Tibial nerve (tissue), 4 donors: Measurements from ENCODE around the gene MYBBP1A. TPM values are rescaled to one million over a fixed set of nuclear protein-coding genes. Genes with fewer than 3 reads are reported as not detected.
"Not testable (repeated sequence)": the region's sequence is repeated elsewhere in the genome, so short reads cannot be mapped to it uniquely, and the experiment has no call there.

Experiments used
- DNase-seq, 2 donors: peaks; one replicate each; pipeline ENCODE4 v3.0.0-alpha.2; 2019; ENCODE audit warnings: low spot score in 2 of 2
- H3K27ac ChIP-seq, 4 donors: fragments of 200-600 bp; sonication (generic) in 3 of 4; one replicate each; pipeline ENCODE4 v1.5.1; 2017 to 2019; ENCODE audit warnings: mild to moderate bottlenecking in 1 of 4
- H3K27me3 ChIP-seq, 2 donors: fragments of 200-600 bp; sonication (generic) in 1 of 2; one replicate each; pipeline versions ENCODE4 v1.5.1 to v1.6.0; 2017 to 2019
- H3K36me3 ChIP-seq, 3 donors: fragments of 200-600 bp; sonication (generic); one replicate each; pipeline ENCODE4 v1.5.1; 2018 to 2019
- H3K4me1 ChIP-seq, 4 donors: fragments of 200-600 bp; sonication (generic) in 3 of 4; one replicate each; pipeline ENCODE4 v1.5.1; 2017 to 2019
- H3K4me3 ChIP-seq, 4 donors: fragments of 200-600 bp; sonication (generic) in 3 of 4; one replicate each; pipeline ENCODE4 v1.5.1; 2017 to 2019; ENCODE audit warnings: mild to moderate bottlenecking in 1 of 4, moderate library complexity in 1 of 4
- H3K9me3 ChIP-seq, 4 donors: fragments of 200-600 bp; sonication (generic) in 3 of 4; one replicate each; pipeline ENCODE4 v1.5.1; 2017 to 2019
- CTCF ChIP-seq, 5 experiments: fragments of 200-600 bp in 3 of 5; fragments of 450-650 bp in 2 of 5; sonication (generic) in 3 of 5; IDR thresholded peaks; one replicate each; pipeline ENCODE4 v1.5.1; 2016 to 2019; ENCODE audit warnings: antibody characterized with exemption in 5 of 5, mild to moderate bottlenecking in 3 of 5, moderate library complexity in 2 of 5
- EP300 ChIP-seq, 2 donors: sonication (generic); formaldehyde crosslinking; IDR thresholded peaks; one replicate each; pipeline ENCODE4 v1.6.1; 2017; ENCODE audit warnings: antibody characterized with exemption in 2 of 2, mild to moderate bottlenecking in 1 of 2
- POLR2A ChIP-seq, 2 donors: fragments of 450-650 bp; IDR thresholded peaks; one replicate each; pipeline ENCODE4 v1.6.1; 2017; ENCODE audit warnings: antibody characterized with exemption in 2 of 2, mild to moderate bottlenecking in 2 of 2, moderate library complexity in 2 of 2
- WGBS, 2 donors: methylation state at CpG; one replicate each; pipeline ENCODE4 v1.1.5; 2018; 5-methylcytosine and 5-hydroxymethylcytosine counted together
- total RNA-seq, 4 donors: library from RNA; depleted of rRNA; stranded (reverse); fragments of >200 nt; gene quantifications; one replicate each; pipeline ENCODE4 v1.1.0, GENCODE V29; 2016

Gene MYBBP1A
- total RNA-seq, 4 donors from 2014 or later: 53.8 to 119 (median 54.4) TPM

GRCh38 chr17:4599505-4600281 is 44.5 kb upstream of the MYBBP1A start:
- no peak for DNase-seq
- TF ChIP-seq CTCF (IDR thresholded peaks at IDR 0.05): no peak
- no peak for TF ChIP-seq EP300 (IDR thresholded peaks at IDR 0.05)
- no peak for TF ChIP-seq POLR2A (IDR thresholded peaks at IDR 0.05)
- no peaks in the 10 kb centered on the region for H3K9me3 ChIP-seq
- peak overlapping the region in 2 of 4 donors; percentile 19 to 31 for H3K27ac ChIP-seq
- H3K27me3 ChIP-seq: peaks cover 0 to 24% of the 10 kb centered on the region in 2 donors
- H3K4me3 ChIP-seq: no peak overlapping the region
- H3K36me3 ChIP-seq: no peaks in the 10 kb centered on the region
- WGBS, 2 donors: 27 to 52% methylated on average over 18 of the region's 25 CpGs
- peaks cover 0 to 25% (median 3%) of the 10 kb centered on the region in 4 donors for H3K4me1 ChIP-seq

GRCh38 chr17:4598776-4599504 is 43.8 kb upstream of the MYBBP1A start:
- no peak for DNase-seq
- Histone ChIP-seq H3K4me3 (no peak overlapping the region), H3K27me3 (peaks cover 0 to 24% of the 10 kb centered on the region in 2 donors), H3K36me3 (no peaks in the 10 kb centered on the region), H3K4me1 (peaks cover 0 to 21% (median 2%) of the 10 kb centered on the region in 4 donors), H3K27ac (peak overlapping the region in 2 of 4 donors; percentile 26 to 36), H3K9me3 (no peaks in the 10 kb centered on the region)
- TF ChIP-seq CTCF (IDR thresholded peaks at IDR 0.05): no peak
- no peak for TF ChIP-seq POLR2A (IDR thresholded peaks at IDR 0.05)
- WGBS, 2 donors: 73 to 75% methylated on average over 19 to 20 of the region's 20 CpGs

- H3K9me3 ChIP-seq: no peaks in the 10 kb centered on the region
- peaks cover 0 to 24% of the 10 kb centered on the region in 2 donors for H3K27me3 ChIP-seq
- no peaks in the 10 kb centered on the region for H3K36me3 ChIP-seq
- peak overlapping the region in 1 of 4 donors; percentile 26 for H3K27ac ChIP-seq
- no peak for DNase-seq
- 53 to 73% methylated on average over 13 of the region's 13 CpGs for WGBS, 2 donors
- no peak overlapping the region for H3K4me3 ChIP-seq
- TF ChIP-seq POLR2A (IDR thresholded peaks at IDR 0.05) (no peak), CTCF (IDR thresholded peaks at IDR 0.05) (no peak), EP300 (IDR thresholded peaks at IDR 0.05) (no peak)
- peaks cover 0 to 21% (median 2%) of the 10 kb centered on the region in 4 donors for H3K4me1 ChIP-seq
Measured at GRCh38 chr17:4597975-4598374, 42.8 kb upstream of the MYBBP1A start.

- Histone ChIP-seq H3K4me1 (peaks cover 0 to 21% (median 2%) of the 10 kb centered on the region in 4 donors), H3K36me3 (no peaks in the 10 kb centered on the region), H3K27me3 (peaks cover 0 to 24% of the 10 kb centered on the region in 2 donors), H3K9me3 (no peaks in the 10 kb centered on the region), H3K27ac (no peak overlapping the region), H3K4me3 (no peak overlapping the region)
- 89 to 93% methylated on average over 20 to 36 of the region's 36 CpGs for WGBS, 2 donors
- DNase-seq: no peak
- no peak for TF ChIP-seq POLR2A (IDR thresholded peaks at IDR 0.05)
- no peak for TF ChIP-seq CTCF (IDR thresholded peaks at IDR 0.05)
- no peak for TF ChIP-seq EP300 (IDR thresholded peaks at IDR 0.05)
Measured at GRCh38 chr17:4596636-4597380, 41.6 kb upstream of the MYBBP1A start.

- not testable (repeated sequence) for H3K36me3 ChIP-seq, H3K9me3 ChIP-seq, H3K27ac ChIP-seq, DNase-seq, H3K4me3 ChIP-seq
- peaks cover 0 to 21% (median 2%) of the 10 kb centered on the region in 4 donors for H3K4me1 ChIP-seq
- 92 to 97% methylated on average over 17 to 22 of the region's 23 CpGs for WGBS, 2 donors
- H3K27me3 ChIP-seq: peaks cover 0 to 19% of the 10 kb centered on the region in 2 donors
Measured at GRCh38 chr17:4595685-4596342, 40.6 kb upstream of the MYBBP1A start.
